ENCODE results near the gene CEP57L1. TPM values are rescaled to one million over a fixed set of nuclear protein-coding genes. Genes with fewer than 3 reads are reported as not detected.

CEP57L1 gene
- total RNA-seq, 1 donor from 2014 or later: 17.5 TPM

DNA sequence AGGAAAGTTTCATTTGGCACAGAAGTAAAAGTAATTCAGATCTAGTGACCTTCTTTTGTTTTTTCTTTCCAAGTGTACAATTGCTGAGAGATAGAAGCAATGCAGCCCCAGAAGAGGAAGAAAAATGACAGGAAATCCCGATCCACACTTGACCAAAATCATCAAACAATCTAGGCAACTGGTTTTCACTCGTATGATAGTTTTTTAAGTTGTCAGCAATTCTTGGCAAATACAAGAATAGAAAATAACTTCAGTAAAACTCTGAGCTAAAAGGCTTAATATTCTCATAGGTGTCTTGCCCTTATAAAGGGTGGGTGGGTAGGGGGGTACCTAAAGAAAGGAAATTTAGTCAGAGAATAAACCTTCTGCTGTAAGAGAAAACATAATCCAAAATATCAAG, 36.7 kb upstream of the CEP57L1 start:
- H3K9me3 Mint-ChIP-seq (ENCODE audit: unreplicated experiment): no peaks in the 10 kb centered on the region
- Histone ChIP-seq H3K4me1 (ENCODE audit: insufficient read depth, low read length) (no peaks in the 10 kb centered on the region), H3K79me2 (ENCODE audit: insufficient read depth, low read length) (no peaks in the 10 kb centered on the region), H3K27ac (ENCODE audit: low read depth, low read length) (no peak overlapping the region), H3K9me3 (ENCODE audit: insufficient read depth, low read depth, low read length) (no peaks in the 10 kb centered on the region), H3K4me3 (ENCODE audit: insufficient read depth, low read depth, low read length) (no peak overlapping the region), H3K36me3 (ENCODE audit: insufficient read depth, low read length) (no peaks in the 10 kb centered on the region), H3K27me3 (ENCODE audit: insufficient read depth, low read length) (no peaks in the 10 kb centered on the region), H4K20me1 (ENCODE audit: insufficient read depth, low read length) (no peaks in the 10 kb centered on the region), H3K4me2 (ENCODE audit: low read length) (no peak overlapping the region), H2AFZ (ENCODE audit: low read depth, low read length) (no peak overlapping the region), H3K9ac (ENCODE audit: low read length) (no peak overlapping the region)
- H3K27ac Mint-ChIP-seq (ENCODE audit: unreplicated experiment): no peak overlapping the region
- H3K27me3 Mint-ChIP-seq (ENCODE audit: low read depth, unreplicated experiment): no peaks in the 10 kb centered on the region
- TF ChIP-seq, protein P1, sequence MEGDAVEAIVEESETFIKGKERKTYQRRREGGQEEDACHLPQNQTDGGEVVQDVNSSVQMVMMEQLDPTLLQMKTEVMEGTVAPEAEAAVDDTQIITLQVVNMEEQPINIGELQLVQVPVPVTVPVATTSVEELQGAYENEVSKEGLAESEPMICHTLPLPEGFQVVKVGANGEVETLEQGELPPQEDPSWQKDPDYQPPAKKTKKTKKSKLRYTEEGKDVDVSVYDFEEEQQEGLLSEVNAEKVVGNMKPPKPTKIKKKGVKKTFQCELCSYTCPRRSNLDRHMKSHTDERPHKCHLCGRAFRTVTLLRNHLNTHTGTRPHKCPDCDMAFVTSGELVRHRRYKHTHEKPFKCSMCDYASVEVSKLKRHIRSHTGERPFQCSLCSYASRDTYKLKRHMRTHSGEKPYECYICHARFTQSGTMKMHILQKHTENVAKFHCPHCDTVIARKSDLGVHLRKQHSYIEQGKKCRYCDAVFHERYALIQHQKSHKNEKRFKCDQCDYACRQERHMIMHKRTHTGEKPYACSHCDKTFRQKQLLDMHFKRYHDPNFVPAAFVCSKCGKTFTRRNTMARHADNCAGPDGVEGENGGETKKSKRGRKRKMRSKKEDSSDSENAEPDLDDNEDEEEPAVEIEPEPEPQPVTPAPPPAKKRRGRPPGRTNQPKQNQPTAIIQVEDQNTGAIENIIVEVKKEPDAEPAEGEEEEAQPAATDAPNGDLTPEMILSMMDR (IDR thresholded peaks at IDR 0.05; ENCODE audit: insufficient read depth, low read depth, low read length): no peak
- TF ChIP-seq EZH2 (IDR thresholded peaks at IDR 0.05; ENCODE audit: insufficient read depth, low read length): no peak
- no peak overlapping the region for H3K4me3 Mint-ChIP-seq (ENCODE audit: unreplicated experiment)
- no peak for FAIRE-seq
- H3K36me3 Mint-ChIP-seq (ENCODE audit: low read depth, unreplicated experiment): no peaks in the 10 kb centered on the region
- DNase-seq (ENCODE audit: low read depth): no peak
- peaks cover 16% of the 10 kb centered on the region for H3K4me1 Mint-ChIP-seq (ENCODE audit: low read depth, unreplicated experiment)

DNA sequence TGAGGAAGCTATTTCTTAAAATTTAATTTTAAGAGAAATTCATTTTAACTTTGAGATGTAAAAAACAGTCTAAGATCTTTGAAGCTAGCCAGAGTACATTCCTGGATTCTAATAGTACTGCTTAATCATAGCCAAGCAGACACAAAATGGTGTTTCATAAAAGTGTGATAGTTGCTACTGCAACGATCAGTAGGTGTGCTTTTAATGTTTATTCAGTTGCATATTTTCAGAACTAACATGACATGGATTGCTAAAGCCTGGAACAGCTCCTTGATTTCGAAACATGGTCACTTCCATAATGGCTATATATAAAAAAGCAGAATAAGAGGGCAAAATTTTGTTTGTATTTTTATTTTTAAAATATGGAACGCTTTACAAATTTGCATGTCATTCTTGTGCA, 36.2 kb upstream of the CEP57L1 start:
- H3K27me3 Mint-ChIP-seq (ENCODE audit: low read depth, unreplicated experiment): no peaks in the 10 kb centered on the region
- no peaks in the 10 kb centered on the region for H3K9me3 Mint-ChIP-seq (ENCODE audit: unreplicated experiment)
- H3K9ac ChIP-seq (ENCODE audit: low read length): no peak overlapping the region

DNA sequence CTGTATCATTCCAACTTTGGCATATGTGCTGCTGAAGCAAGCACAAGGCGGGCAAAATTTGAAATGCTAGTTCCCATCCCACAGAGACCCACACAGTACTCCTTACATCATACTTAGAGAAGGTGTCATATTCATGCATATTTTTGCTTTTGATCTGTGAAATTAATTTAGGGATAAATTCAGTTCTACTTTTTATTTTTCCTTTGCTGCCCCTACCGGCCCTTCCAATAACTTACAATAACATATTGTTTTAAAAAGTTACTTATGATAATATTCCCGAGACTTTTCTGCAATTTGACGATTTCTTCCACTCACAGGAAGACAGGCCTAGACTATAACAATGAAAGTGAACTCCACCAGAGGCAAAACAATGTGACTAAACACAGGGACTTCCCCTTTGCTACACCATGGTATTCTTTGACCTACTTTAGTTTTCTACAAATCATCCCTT, 35.7 kb upstream of the CEP57L1 start:
- no peak overlapping the region for H3K4me3 ChIP-seq (ENCODE audit: insufficient read depth, low read depth, low read length)
- peak overlapping the region; percentile 3 for H3K27ac Mint-ChIP-seq (ENCODE audit: unreplicated experiment)
- H3K9ac ChIP-seq (ENCODE audit: low read length): no peak overlapping the region
- no peak overlapping the region for H3K4me3 Mint-ChIP-seq (ENCODE audit: unreplicated experiment)
- no peaks in the 10 kb centered on the region for H3K9me3 ChIP-seq (ENCODE audit: insufficient read depth, low read depth, low read length)
- peaks cover 16% of the 10 kb centered on the region for H3K4me1 Mint-ChIP-seq (ENCODE audit: low read depth, unreplicated experiment)
- TF ChIP-seq EZH2 (IDR thresholded peaks at IDR 0.05; ENCODE audit: insufficient read depth, low read length): no peak
- TF ChIP-seq, protein P1 (IDR thresholded peaks at IDR 0.05; ENCODE audit: insufficient read depth, low read depth, low read length): no peak
- no peaks in the 10 kb centered on the region for H3K27me3 Mint-ChIP-seq (ENCODE audit: low read depth, unreplicated experiment)
- H3K27ac ChIP-seq (ENCODE audit: low read depth, low read length): peak overlapping the region; percentile 0
- no peaks in the 10 kb centered on the region for H3K79me2 ChIP-seq (ENCODE audit: insufficient read depth, low read length)
- DNase-seq (ENCODE audit: low read depth) (no peak), FAIRE-seq (no peak)
- H2AFZ ChIP-seq (ENCODE audit: low read depth, low read length): no peak overlapping the region
- H3K9me3 Mint-ChIP-seq (ENCODE audit: unreplicated experiment): no peaks in the 10 kb centered on the region
- no peaks in the 10 kb centered on the region for H4K20me1 ChIP-seq (ENCODE audit: insufficient read depth, low read length)
- H3K4me2 ChIP-seq (ENCODE audit: low read length): no peak overlapping the region
- no peaks in the 10 kb centered on the region for H3K36me3 Mint-ChIP-seq (ENCODE audit: low read depth, unreplicated experiment)
- no peaks in the 10 kb centered on the region for H3K4me1 ChIP-seq (ENCODE audit: insufficient read depth, low read length)
- no peaks in the 10 kb centered on the region for H3K36me3 ChIP-seq (ENCODE audit: insufficient read depth, low read length)
- no peaks in the 10 kb centered on the region for H3K27me3 ChIP-seq (ENCODE audit: insufficient read depth, low read length)

More for the DNA sequence above, 36.2 kb upstream of the CEP57L1 start:
- FAIRE-seq (no peak), DNase-seq (ENCODE audit: low read depth) (no peak)
- no peaks in the 10 kb centered on the region for H3K4me1 ChIP-seq (ENCODE audit: insufficient read depth, low read length)
- H3K79me2 ChIP-seq (ENCODE audit: insufficient read depth, low read length): no peaks in the 10 kb centered on the region
- H3K27ac Mint-ChIP-seq (ENCODE audit: unreplicated experiment): no peak overlapping the region
- H3K27me3 ChIP-seq (ENCODE audit: insufficient read depth, low read length): no peaks in the 10 kb centered on the region
- no peaks in the 10 kb centered on the region for H4K20me1 ChIP-seq (ENCODE audit: insufficient read depth, low read length)
- H3K4me3 Mint-ChIP-seq (ENCODE audit: unreplicated experiment): no peak overlapping the region
- H3K4me3 ChIP-seq (ENCODE audit: insufficient read depth, low read depth, low read length): no peak overlapping the region
- H3K9me3 ChIP-seq (ENCODE audit: insufficient read depth, low read depth, low read length): no peaks in the 10 kb centered on the region
- no peak overlapping the region for H2AFZ ChIP-seq (ENCODE audit: low read depth, low read length)
- no peak for TF ChIP-seq EZH2 (IDR thresholded peaks at IDR 0.05; ENCODE audit: insufficient read depth, low read length)
- TF ChIP-seq, protein P1 (IDR thresholded peaks at IDR 0.05; ENCODE audit: insufficient read depth, low read depth, low read length): no peak
- H3K4me1 Mint-ChIP-seq (ENCODE audit: low read depth, unreplicated experiment): peaks cover 16% of the 10 kb centered on the region
- H3K36me3 ChIP-seq (ENCODE audit: insufficient read depth, low read length): no peaks in the 10 kb centered on the region
- H3K4me2 ChIP-seq (ENCODE audit: low read length): no peak overlapping the region
- H3K27ac ChIP-seq (ENCODE audit: low read depth, low read length): no peak overlapping the region
- no peaks in the 10 kb centered on the region for H3K36me3 Mint-ChIP-seq (ENCODE audit: low read depth, unreplicated experiment)
